ENCODE measurements around the gene IL17D. TPM values are rescaled to one million over a fixed set of nuclear protein-coding genes. Genes with fewer than 3 reads are reported as not detected.
"Not testable (repeated sequence)": the region's sequence is repeated elsewhere in the genome, so short reads cannot be mapped to it uniquely, and the experiment has no call there.

The IL17D gene
- total RNA-seq, 2 donors from 2014 or later: 0.66 to 0.78 TPM

GRCh38 chr13:20673715-20674114 is 29.8 kb upstream of the IL17D start:
- DNase-seq (no peak), ATAC-seq (no peak)
- Histone ChIP-seq H3K36me3 (replicated peaks in 1 of 2; ENCODE audit: insufficient read depth in 1 of 2, low read depth in 2 of 2) (no peaks in the 10 kb centered on the region), H3K4me3 (no peak overlapping the region), H3K9me3 (no peaks in the 10 kb centered on the region), H3K4me1 (no peaks in the 10 kb centered on the region), H3K27me3 (no peaks in the 10 kb centered on the region), H3K27ac (no peak overlapping the region)
- WGBS, 2 donors: 80 to 89% methylated on average over 5 of the region's 5 CpGs
- intact Hi-C loops (cut with DNase I): no loop called here
- TF ChIP-seq POLR2A (IDR thresholded peaks at IDR 0.05): no peak
- TF ChIP-seq CTCF (IDR thresholded peaks at IDR 0.05): no peak

DNA sequence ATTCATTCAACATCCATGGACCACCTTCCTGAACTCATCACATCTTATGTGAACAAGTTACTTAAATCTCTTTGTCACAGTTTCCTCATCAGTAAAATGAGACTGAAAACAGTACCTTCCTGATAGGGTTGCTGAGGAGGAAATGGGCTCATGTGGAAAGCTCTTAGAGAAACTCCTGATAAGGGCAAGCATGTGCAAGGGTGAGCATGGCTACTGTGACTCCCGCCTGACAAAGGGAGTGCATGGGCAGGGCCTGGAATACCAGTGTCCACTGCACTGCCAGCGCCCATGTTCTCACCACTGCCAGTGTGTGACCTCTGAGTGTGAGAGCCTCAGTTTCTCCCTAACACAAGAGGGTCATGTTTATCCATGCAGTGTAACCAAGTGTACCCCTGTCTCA is 27.3 kb upstream of the IL17D start:
- no peak overlapping the region for H3K4me3 ChIP-seq
- no peak for ATAC-seq
- intact Hi-C loops (cut with DNase I): no loop called here
- 92 to 100% methylated on average over 2 of the region's 2 CpGs for WGBS, 2 donors
- H3K4me1 ChIP-seq: no peaks in the 10 kb centered on the region
- no peaks in the 10 kb centered on the region for H3K9me3 ChIP-seq
- no peaks in the 10 kb centered on the region for H3K36me3 ChIP-seq (replicated peaks in 1 of 2; ENCODE audit: insufficient read depth in 1 of 2, low read depth in 2 of 2)
- TF ChIP-seq CTCF (IDR thresholded peaks at IDR 0.05) (no peak), POLR2A (IDR thresholded peaks at IDR 0.05) (no peak)
- no peak for DNase-seq
- H3K27ac ChIP-seq: no peak overlapping the region
- no peaks in the 10 kb centered on the region for H3K27me3 ChIP-seq

- ATAC-seq; H3K27ac ChIP-seq; intact Hi-C loops (cut with DNase I); H3K27me3 ChIP-seq; DNase-seq; H3K4me3 ChIP-seq; H3K4me1 ChIP-seq; H3K9me3 ChIP-seq; H3K36me3 ChIP-seq (replicated peaks in 1 of 2; ENCODE audit: insufficient read depth in 1 of 2, low read depth in 2 of 2): not testable (repeated sequence)
- 54 to 76% methylated on average over 7 of the region's 7 CpGs for WGBS, 2 donors
These were observed 24.9 kb upstream of the IL17D start for GRCh38 chr13:20678606-20679005.

DNA sequence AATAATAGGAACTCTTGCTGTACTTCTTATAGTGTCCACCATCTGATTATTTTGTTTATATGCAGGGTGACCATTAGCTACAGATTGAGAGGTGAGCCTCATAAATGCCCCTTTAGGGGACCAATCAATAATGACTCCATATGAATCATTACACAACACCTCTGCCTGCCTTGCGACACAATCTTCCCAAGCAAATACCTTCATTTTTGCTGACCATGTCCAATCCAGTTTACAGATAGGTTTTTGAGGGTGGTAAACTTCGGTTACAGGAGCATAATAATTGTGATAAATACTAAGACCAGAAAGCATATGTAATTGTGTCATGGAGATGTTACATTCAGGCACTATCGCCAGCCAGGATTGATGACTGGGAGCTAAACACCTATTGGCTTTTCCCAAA is 23.6 kb upstream of the IL17D start:
- Histone ChIP-seq H3K4me3 (no peak overlapping the region), H3K27ac (no peak overlapping the region), H3K4me1 (no peaks in the 10 kb centered on the region), H3K27me3 (no peaks in the 10 kb centered on the region), H3K36me3 (replicated peaks in 1 of 2; ENCODE audit: insufficient read depth in 1 of 2, low read depth in 2 of 2) (no peaks in the 10 kb centered on the region), H3K9me3 (no peaks in the 10 kb centered on the region)
- DNase-seq (no peak), ATAC-seq (no peak)
- intact Hi-C loops (cut with DNase I): no loop called here
- TF ChIP-seq POLR2A (IDR thresholded peaks at IDR 0.05) (no peak), CTCF (IDR thresholded peaks at IDR 0.05) (no peak)
- 64 to 79% methylated on average over 3 of the region's 3 CpGs for WGBS, 2 donors

DNA sequence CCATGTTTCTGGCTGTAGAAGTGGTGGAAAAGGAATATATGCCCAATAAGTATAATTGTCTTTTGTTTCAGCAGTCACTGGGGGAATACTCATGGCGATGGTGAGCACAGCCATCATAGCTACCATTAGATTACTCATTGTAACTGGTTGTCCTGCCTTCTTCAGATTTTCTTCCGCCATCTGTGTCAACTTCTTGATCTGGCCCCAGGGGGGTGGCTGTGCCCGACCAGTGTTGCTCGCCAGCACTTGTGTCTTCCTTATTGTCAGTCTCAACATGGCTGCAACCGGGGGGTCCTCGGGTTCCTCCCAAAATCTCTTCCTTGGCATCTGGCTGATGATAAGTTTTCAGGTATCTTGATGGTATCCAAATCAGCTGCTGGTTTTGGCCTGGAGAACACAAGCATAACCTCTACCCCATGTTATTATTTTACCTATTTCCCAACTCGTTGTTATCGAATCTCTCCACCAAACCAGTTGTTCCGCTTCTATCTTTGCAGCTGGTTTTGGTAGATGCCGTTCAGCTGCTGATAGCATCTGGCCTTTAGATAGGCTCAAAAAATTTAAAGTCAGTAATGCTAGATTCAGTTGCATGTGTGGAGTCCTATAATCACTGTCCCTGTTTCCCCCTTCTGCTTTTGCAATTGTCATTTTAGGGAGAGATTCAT is 23.0 kb upstream of the IL17D start:
- Histone ChIP-seq H3K36me3 (replicated peaks in 1 of 2; ENCODE audit: insufficient read depth in 1 of 2, low read depth in 2 of 2) (no peaks in the 10 kb centered on the region), H3K4me3 (no peak overlapping the region), H3K27me3 (no peaks in the 10 kb centered on the region), H3K27ac (no peak overlapping the region), H3K9me3 (no peaks in the 10 kb centered on the region), H3K4me1 (no peaks in the 10 kb centered on the region)
- no peak for TF ChIP-seq CTCF (IDR thresholded peaks at IDR 0.05)
- TF ChIP-seq POLR2A (IDR thresholded peaks at IDR 0.05): no peak
- intact Hi-C loops (cut with DNase I): no loop called here
- WGBS, 2 donors: 88 to 90% methylated on average over 10 of the region's 10 CpGs
- no peak for ATAC-seq
- no peak for DNase-seq

GRCh38 chr13:20681481-20681880 is 22.0 kb upstream of the IL17D start:
- H3K27me3 ChIP-seq; H3K4me1 ChIP-seq; ATAC-seq; H3K36me3 ChIP-seq (replicated peaks in 1 of 2; ENCODE audit: insufficient read depth in 1 of 2, low read depth in 2 of 2); H3K27ac ChIP-seq; H3K9me3 ChIP-seq; H3K4me3 ChIP-seq; intact Hi-C loops (cut with DNase I); DNase-seq: not testable (repeated sequence)
- WGBS, 2 donors: 53 to 85% methylated on average over 5 of the region's 5 CpGs

All from body of pancreas (tissue), 4 donors.